GM12875 (cell line): ENCODE results near the gene ZC3H8.
"Not testable (repeated sequence)": the region's sequence is repeated elsewhere in the genome, so short reads cannot be mapped to it uniquely, and the experiment has no call there.

ENCODE experiments used
- H3K4me3 ChIP-seq: one replicate; pipeline ENCODE4 v1.5.1; 2011; ENCODE audit warnings: low read depth, low read length, control low read depth
- CTCF ChIP-seq: IDR thresholded peaks from 2 replicates; pipeline ENCODE4 v1.5.1; 2011; ENCODE audit warnings: low read depth, mild to moderate bottlenecking, control low read depth, inconsistent platforms, low read length, moderate library complexity, borderline replicate concordance; ENCODE audit not compliant: insufficient read depth

The ZC3H8 gene

GRCh38 chr2:112293636-112294401 lies 39.0 kb upstream of the ZC3H8 start:
- H3K4me3 ChIP-seq = no peak overlapping the region
- TF ChIP-seq CTCF = no peak

DNA sequence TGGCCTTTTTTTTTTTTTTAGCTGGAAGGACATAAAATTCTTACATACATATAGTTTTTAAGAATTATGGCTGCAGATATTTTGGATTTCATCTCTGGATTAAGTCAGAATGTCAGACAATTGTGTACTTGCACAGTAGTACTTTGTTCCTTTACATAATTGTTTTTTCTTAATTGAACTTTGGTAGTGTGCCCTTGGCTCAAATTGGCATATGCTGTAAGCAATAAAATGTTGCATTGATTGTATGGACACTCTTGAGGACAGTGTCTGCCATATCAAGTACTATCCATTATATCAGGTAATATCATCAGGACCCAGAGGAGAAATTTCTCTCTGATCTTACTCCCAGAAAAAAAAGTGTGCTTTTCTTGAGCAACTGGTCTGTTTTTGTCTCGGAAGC lies 35.8 kb upstream of the ZC3H8 start:
- H3K4me3 ChIP-seq = no peak overlapping the region
- TF ChIP-seq CTCF = no peak

GRCh38 chr2:112290088-112290487 lies 35.2 kb upstream of the ZC3H8 start:
- no peak for TF ChIP-seq CTCF
- H3K4me3 ChIP-seq = no peak overlapping the region

GRCh38 chr2:112283535-112283934 lies 28.7 kb upstream of the ZC3H8 start:
- not testable (repeated sequence) for H3K4me3 ChIP-seq

DNA sequence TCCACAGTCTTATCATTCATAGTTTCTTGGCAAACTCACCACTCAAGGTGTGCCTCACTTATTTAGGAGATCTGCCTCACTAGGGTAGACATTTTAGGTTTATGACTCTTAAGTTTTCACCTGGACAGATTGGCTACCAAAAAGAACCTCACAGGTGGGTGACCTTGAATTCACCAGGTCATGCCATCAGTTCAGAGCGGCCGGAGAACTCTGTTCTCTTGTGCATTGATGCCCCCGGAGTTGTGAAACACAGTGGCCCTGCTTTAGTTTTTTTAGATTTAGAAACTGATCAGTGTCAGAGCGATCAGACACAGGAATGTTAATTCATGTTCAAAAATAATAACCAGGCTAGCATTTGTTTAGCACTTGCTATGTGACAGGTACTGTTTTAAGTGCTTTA lies 27.2 kb upstream of the ZC3H8 start:
- not testable (repeated sequence) for H3K4me3 ChIP-seq

DNA sequence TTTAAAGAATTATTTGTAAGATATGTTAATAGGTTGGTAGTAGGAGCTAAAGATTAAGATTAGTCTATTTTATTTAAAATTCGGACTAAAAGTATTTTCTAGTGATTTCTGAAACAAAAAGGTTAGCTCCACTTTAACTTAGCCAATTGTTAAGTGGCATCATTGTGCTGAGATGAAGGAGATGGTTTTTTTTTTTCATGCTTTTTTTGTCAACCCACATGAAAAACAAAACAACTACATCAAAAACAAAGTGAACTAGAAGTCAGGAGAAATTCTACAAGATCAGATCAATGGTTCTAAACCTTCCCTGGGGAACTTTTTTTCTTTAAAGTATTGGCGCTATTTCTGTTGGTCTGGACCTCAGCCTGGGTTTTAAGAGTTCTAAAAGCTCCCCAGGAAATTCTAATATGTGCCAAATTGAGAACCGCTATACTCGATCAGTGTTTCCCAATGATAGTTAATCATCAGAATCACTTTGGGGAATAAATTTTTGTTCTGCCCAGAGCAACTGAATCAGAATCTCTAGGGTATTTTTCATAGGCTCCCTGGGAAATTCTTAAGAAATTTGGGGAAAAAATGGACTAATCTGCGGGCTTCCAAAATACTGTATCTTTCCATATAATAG lies 22.9 kb upstream of the ZC3H8 start:
- no peak overlapping the region for H3K4me3 ChIP-seq
- no peak for TF ChIP-seq CTCF

- no peak for TF ChIP-seq CTCF
- no peak overlapping the region for H3K4me3 ChIP-seq
Observed at GRCh38 chr2:112276954-112277353, 22.1 kb upstream of the ZC3H8 start.
